HG02840 (cell line): ENCODE measurements around the gene MAML3.

Source experiments
- ATAC-seq: cut with Tn5 transposase; IDR thresholded peaks from one replicate; pipeline ENCODE4 v1.9.1; 2021; ENCODE audit warnings: mild to moderate bottlenecking, moderate library complexity, moderate number of reproducible peaks; ENCODE audit not compliant: unreplicated experiment, low FRiP score

MAML3 gene

DNA sequence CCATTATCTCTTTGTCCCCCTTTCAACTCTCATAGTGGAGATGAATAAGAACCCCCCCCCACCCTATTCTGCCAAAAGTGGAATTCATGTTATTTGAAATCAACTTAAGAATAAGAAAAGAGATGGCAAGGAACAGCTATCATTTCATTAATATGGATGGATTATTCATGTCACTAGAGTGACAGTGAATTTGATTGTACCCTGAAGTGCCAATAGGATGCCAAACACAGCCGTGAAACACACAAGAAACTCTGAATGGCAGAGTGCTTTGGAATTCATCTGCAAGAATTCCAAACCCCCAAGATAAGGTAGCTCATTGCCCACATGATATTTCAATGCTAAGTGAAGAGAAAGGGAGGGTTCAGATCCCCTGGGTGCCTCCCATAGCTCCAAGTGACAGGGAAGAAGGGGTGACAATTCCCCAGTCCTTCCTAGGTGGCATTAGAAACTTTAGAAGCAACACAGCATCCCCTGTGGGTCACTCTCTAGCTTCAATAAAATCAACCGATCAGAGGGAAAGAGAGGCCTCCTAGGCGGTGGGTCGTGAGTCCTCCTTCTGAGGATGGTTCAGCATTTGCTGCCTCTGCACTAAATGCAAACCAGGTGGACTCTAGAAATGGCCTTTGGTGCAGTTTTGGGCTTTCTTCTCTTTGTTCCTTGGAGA, 404.0 kb downstream of the MAML3 start:
- no peak for ATAC-seq

DNA sequence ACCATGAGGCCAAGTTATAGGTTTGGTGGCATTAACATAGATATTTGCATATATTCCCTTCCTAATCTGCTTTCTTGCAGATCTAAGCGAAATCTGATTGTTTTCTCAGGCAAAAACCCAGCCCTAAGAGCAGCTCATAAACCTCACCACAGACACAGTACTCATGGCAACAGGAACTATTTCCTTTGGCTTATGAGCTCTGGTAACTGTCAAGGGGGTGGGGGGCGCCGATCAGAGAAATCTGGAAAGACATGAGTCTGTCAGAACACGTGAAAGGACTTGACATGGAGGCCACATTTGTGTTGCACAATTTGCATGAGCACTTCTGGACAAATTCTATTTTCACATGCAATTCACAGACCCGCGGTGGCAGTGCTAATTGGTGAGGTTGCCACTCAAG, 404.6 kb downstream of the MAML3 start:
- ATAC-seq, result no peak

DNA sequence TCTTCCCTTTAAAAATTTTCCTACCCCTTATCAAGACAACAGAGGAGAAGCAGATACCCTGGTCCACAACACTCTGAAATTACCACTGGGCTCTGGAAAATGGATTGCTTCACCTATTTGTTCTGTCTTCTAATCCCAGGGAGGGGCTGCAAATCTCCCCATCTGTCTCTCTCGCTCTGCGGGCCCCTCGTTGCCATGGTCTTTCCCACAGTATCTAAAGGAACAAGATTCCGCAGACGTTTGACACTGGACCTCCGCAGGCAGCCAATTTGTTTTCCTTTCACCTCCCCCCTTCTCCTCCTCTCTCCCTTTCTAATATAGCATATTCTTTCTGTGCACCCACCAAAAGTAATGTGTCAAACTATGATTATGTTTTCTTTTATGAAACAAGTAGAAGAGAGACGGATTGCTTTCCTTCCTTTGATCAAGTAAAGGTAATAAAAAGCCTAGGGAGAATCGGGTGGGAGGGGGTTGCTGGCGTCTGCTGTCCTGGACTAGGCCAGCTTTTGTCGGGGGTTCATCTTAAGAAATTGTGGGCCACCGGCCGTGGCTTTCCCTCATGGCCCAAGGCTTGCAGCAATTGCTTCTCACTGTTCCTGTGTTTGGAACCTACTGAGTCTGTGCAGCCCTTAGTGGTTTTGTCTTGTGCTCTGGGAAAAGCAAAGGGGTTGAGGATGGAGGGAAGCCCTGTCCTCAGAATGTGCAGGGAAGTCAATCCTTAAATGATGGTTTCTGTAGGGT, 407.4 kb downstream of the MAML3 start:
- no peak for ATAC-seq

- no peak for ATAC-seq
These were observed 408.8 kb downstream of the MAML3 start for GRCh38 chr4:139745111-139745639.

GRCh38 chr4:139744232-139744631, 409.8 kb downstream of the MAML3 start:
- no peak for ATAC-seq

DNA sequence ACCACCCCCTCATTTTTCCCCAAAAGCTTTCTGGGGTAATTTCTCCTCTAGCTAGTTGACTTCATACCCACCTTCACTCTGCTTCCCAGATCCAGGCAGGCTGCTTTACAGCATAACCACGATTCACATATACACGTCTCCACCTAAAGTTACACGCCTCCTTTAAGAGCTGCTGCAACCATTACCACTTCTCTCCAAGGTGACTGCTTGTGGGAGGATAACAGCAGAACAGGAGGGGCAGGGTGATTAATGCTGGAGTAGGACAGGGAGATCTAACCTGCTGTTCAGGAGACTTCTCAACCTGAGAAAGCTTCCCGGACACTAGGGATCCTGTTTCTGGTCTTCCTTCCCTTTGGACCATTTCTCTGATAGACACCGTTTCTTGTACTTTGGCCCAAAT, 411.0 kb downstream of the MAML3 start:
- no peak for ATAC-seq

DNA sequence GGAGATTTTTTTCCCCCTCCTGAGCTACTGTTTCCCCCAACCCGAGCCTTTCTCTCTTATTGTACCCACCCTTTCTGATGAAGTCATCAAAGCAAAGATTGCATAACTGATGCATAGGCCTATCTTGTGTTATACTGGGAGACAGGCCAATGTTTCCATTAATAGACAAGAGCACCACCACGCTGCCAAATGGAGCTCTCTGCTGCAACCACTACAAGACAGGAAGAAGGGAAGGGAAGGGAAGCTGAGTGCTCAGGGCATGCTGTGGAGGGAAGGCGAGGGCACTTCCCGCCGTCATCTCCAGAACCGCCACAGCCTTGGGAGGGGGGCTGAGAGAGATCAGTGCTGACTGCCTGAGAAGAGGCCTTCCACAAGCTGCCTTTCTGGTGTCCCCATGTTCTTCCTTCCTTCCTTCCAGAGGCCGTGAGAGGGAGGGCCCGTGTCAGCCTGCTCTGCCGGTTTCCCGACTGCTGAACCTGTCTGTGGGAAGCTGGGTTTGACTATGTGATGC, 413.4 kb downstream of the MAML3 start:
- no peak for ATAC-seq

DNA sequence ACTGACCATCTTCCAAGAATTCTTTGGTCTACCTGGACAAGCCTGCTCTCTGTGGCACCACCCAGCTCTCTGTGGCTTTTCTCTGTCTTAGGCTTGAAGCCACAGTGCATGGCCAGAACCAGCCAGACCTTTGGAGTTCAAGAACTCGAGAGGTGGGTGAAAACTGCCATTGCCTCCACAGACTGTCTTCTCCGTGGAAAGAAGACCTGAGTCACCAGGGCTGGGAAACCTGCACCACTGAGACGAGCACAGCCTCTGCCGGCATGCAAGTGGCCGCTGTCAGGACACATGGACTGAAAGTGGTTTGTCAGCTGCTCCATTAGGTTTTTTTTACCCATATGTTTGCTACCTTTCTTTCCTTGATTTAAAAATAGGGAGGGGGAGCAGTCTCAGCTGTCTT, 413.9 kb downstream of the MAML3 start:
- ATAC-seq, result no peak

- no peak for ATAC-seq
These were observed 415.0 kb downstream of the MAML3 start for GRCh38 chr4:139738846-139739613.

- ATAC-seq, result no peak
These were observed 417.3 kb downstream of the MAML3 start for GRCh38 chr4:139736661-139737060.

- no peak for ATAC-seq
These were observed 417.7 kb downstream of the MAML3 start for GRCh38 chr4:139736274-139736660.

DNA sequence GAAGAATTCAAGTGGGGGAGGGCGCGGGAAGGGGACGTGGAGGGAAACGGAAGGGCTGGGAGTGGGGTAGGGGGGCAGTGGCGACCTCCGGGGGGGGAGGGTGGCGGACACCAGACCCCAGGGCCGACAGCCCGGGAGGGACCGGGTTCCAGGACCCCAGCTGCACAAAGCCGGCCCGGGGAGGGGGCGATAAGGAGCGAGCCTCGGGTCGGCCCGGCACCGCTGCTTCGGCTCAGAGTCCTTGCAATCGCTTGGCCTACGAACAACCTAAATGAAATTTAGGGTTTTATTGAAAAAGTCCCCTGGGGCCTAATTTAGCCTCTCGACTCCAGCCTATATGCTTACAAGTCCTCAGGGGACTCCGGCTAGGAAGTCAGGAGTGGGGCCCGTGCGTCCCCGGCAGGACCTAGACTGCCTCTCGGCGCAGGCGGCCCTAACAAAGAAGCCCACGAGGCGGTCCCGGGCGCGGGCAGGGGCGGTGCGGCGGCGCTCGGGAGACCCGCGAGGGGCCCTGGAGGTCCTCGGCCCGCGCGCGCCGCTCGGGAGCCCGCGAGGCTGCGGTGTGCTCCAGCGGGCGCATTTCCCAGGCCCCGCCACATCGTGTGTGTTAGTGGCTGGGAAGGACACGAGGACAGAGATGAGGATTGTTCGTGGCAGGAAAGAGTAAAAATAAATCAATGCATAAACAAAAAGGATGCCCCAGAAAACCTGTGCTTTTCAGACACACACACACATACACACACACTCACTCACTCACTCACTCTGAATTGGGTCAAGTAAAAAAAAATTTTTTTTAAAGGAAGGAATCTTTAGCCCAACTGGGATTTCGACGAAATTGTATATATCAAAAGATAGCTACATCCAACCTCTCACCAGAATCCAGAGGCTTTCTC, 418.4 kb downstream of the MAML3 start:
- ATAC-seq, result no peak

DNA sequence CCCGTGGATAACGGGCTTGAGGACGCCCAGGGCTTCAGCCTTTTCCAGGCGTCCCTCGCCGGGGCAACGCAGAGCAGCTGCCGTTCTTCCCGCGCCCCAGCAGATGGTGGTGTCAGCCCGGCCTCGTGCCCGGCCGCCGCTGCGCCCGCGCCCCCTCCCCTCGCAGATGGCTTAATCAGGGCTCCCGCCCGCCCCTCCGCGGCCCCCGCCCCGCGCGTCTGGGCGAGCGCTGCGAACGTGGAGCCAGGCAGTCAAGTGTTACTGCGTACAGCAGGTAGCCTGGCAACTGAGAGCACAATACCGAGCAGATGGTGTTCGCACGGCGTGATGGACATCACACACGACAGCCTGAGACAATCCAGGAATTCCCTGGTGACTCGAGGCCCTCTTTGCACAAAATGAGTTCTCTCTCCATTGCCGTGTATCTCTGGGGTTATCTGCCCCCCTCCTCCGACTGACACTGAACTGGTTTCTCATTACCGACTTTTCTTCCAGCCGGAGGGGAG, 419.1 kb downstream of the MAML3 start:
- ATAC-seq, result no peak

- no peak for ATAC-seq
These were observed 419.6 kb downstream of the MAML3 start for GRCh38 chr4:139734201-139734874.

DNA sequence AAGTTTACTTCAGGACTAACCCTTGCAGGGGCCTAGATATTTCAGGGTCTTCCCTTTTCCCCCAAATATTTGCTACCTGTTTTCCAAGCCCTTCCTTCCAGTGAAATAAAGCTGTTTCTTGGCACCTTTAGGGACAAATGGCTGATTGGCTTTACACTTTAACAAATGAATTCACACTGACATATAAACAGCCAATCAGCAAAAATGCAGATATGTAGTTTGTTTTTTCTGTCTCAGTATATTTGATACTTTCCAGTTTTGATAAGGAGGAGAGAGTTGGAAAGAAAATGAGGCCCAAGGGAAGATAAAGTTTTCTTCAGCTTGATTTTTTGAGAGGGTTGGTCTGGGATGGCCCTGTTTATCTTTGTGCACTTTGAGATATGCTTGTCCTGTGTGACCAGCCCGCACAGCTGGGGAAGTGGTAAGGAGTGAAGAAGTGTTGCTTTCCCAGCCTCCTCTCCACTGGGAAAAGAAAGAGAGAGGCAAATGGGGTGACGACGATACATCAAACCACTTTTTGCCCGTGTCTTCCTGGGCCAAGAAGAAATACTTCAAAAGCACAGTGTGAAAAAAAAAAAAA, 420.9 kb downstream of the MAML3 start:
- no peak for ATAC-seq

- ATAC-seq, result no peak
These were observed 425.1 kb downstream of the MAML3 start for GRCh38 chr4:139728840-139729239.

DNA sequence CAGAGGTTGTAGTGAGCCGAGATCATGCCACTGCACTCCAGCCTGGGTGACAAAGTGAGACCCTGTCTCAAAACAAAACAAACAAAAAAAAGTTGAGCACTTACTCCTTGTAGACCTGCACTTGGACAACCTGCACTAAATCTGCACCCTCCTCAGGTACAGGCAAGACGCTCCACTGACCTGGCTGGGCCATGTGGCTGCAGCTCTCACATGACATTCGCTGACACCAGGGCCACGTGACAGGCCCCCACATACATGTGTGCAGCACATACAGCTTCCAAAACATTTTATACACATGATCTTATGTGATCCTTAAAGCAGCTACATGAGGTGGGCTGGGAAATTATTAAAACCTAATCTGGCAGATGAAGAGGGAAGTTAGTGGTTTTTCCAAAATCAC, 425.8 kb downstream of the MAML3 start:
- ATAC-seq, result no peak

- ATAC-seq, result no peak
These were observed 427.4 kb downstream of the MAML3 start for GRCh38 chr4:139726615-139727014.

GRCh38 chr4:139725236-139725635, 428.7 kb downstream of the MAML3 start:
- no peak for ATAC-seq
